ENCODE measurements around the gene ALDH3A1.

ALDH3A1 gene

DNA sequence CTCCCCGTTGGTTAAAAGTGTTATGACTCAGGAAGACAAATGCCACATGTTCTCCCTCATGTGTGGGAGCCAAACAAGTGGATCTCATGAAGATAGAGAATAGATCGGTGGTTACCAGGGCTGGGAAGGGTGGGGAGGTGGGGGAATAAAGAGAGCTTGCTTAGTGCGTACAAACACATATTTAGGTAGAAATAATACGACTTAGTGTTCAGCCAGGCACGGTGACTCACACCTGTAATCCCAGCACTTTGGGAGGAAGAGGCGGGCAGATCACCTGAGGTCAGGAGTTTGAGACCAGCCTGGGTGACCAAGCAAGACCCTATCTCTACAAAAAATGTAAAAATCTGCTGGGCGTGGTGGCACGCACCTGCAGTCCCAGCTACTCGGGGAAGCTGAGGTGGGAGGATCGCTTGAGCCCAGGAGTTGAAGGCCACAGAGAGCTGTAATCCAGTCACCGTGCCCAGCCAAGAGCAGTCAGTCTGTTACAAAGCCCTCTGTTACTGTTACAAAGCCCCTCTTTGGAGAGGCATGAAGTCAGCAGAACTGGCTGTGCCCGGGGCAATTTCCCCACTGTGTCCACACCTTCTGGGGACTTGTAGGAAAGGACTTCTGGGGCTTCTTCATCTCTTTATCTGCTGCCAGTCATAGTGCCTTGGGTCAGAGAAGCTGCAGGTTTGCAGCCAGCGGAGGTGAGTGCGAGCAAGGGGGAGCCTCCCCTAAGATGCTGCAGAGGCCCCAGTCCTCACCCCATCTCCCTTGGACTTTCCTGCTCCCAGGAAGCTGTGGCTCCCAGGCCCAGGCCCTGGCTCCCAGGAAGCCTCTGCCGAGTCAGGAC, 4.3 kb upstream of the ALDH3A1 start:
- DNase-seq (ENCODE audit: low read depth): no peak
- no peak overlapping the region for H3K4me3 ChIP-seq (ENCODE audit: low read depth, low read length)

DNA sequence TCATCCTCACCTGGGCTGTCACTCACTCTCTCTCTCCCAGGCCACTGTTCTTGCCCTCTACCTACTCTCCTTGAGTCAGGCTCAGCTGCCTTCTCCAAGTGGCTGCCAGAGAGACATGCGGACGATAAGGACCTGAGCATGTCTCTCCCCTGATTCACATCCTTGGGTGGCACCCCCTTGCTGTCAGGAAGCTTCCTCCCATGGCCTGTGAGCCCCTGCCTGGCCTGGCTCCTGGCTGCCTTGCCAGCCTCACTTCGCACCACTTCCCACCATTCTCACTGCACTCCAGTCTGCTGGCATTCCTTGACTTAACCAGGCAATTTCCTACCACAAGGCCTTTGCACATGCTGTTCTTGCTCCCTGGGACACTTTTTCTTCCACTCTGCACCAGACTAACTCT, 2.7 kb upstream of the ALDH3A1 start:
- H3K4me3 ChIP-seq (ENCODE audit: low read depth, low read length): no peak overlapping the region
- DNase-seq (ENCODE audit: low read depth): no peak
- TF ChIP-seq, protein P1, sequence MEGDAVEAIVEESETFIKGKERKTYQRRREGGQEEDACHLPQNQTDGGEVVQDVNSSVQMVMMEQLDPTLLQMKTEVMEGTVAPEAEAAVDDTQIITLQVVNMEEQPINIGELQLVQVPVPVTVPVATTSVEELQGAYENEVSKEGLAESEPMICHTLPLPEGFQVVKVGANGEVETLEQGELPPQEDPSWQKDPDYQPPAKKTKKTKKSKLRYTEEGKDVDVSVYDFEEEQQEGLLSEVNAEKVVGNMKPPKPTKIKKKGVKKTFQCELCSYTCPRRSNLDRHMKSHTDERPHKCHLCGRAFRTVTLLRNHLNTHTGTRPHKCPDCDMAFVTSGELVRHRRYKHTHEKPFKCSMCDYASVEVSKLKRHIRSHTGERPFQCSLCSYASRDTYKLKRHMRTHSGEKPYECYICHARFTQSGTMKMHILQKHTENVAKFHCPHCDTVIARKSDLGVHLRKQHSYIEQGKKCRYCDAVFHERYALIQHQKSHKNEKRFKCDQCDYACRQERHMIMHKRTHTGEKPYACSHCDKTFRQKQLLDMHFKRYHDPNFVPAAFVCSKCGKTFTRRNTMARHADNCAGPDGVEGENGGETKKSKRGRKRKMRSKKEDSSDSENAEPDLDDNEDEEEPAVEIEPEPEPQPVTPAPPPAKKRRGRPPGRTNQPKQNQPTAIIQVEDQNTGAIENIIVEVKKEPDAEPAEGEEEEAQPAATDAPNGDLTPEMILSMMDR (IDR thresholded peaks at IDR 0.05; ENCODE audit: insufficient read depth, low read depth, low read length, missing control alignments): no peak

More for the DNA sequence above, 4.3 kb upstream of the ALDH3A1 start:
- TF ChIP-seq, protein P1 (IDR thresholded peaks at IDR 0.05; ENCODE audit: insufficient read depth, low read depth, low read length, missing control alignments): no peak

DNA sequence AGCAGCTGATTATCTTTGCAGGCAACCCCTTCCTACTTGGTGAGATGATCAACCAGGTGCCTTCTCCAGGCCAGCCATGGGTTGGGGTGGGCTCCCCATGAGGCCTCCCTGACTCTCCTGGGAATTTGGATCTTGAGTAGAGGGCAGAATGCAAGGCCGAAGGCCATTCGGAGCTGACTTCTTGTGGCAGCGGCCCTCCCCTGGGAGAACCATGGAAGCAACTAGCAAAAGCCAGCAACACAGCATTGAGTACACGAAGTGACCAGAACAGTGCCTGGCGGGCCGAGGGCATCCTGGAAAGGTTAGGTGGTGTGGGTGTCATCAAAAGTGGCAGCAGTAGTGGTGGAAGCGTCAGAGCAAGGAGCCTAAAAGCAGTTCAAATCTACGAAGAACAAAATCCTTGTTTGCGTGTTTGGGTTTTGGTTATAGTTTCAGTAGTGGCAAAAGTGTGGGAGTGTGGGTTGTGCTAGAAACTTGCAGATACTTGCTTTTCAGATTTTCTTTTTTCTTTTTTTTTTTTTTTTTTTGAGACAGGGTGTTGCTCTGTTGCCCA, 2.0 kb upstream of the ALDH3A1 start:
- TF ChIP-seq, protein P1 (IDR thresholded peaks at IDR 0.05; ENCODE audit: insufficient read depth, low read depth, low read length, missing control alignments): no peak
- peak; percentile 38 for DNase-seq (ENCODE audit: low read depth)

DNA sequence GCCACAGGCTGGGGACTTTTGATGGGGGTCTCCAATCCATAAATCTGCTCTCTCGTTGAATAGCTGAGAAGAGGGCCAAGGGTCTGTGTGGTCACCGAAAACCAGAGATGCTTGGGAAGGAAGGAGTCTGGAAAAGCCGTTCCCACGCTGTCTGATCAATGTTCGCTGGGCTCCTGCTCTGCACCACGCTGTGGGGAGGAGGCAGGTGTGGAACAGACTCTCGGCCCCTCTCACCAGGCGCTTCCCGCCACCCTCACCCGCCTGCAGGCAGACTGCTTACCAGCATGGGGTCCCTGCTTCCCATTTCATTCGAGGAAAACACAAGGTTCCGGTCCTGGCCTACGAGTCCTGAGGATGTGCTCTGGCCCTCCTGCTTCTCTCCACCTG, 702 bp upstream of the ALDH3A1 start:
- no peak overlapping the region for H3K4me3 ChIP-seq (ENCODE audit: low read depth, low read length)

More for the DNA sequence above, 2.0 kb upstream of the ALDH3A1 start:
- no peak overlapping the region for H3K4me3 ChIP-seq (ENCODE audit: low read depth, low read length)

DNA sequence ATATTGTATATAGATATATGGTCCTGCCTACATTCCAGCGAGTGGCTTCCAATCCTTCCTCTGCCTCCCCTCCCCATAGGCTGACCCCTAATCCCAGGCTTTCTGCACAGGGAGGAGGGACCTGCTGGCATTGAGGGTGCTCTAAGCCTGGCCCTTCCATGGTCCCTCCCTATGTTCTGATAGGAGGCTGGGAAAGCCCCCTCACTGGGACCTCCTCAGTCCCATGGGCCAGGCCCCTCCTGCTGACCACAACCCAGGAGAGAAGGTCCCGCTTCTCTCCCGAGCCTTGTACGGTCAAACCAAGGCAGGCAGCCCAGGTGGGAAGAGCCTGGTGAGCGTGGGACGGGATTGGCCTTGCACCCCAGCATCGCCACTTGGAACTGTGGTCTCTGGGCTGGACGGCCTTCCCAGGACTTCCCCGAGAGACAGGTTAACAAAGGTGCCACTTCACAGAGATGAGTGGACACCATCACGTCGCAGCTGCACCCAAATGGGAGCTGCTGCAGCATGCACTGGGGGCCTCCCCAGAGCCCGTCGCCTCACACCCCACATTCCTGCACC, 859 bp downstream of the ALDH3A1 start:
- TF ChIP-seq, protein P1 (IDR thresholded peaks at IDR 0.05; ENCODE audit: insufficient read depth, low read depth, low read length, missing control alignments): no peak
- DNase-seq (ENCODE audit: low read depth): no peak
- no peak overlapping the region for H3K4me3 ChIP-seq (ENCODE audit: low read depth, low read length)

More for the DNA sequence above, 702 bp upstream of the ALDH3A1 start:
- no peak for DNase-seq (ENCODE audit: low read depth)
- TF ChIP-seq, protein P1 (IDR thresholded peaks at IDR 0.05; ENCODE audit: insufficient read depth, low read depth, low read length, missing control alignments): no peak

DNA sequence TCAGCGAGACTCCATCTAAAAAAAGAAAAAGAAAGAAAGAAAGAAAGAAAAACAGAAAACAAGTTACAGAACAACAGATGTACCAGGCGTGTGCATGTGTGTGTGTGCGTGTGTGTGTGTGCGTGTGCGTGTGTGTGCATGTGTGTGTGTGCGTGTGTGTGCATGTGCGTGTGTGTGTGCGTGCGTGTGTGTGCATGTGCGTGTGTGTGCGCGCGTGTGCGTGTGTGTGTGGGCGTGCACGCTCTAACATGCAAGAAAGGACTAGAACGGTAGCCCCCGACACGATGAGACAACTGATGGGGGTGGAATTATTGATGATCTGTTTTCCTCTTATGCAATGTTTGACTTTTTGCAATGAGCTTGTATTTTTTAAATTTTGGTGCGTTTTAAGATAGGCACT, 1.6 kb downstream of the ALDH3A1 start:
- TF ChIP-seq, protein P1 (IDR thresholded peaks at IDR 0.05; ENCODE audit: insufficient read depth, low read depth, low read length, missing control alignments): no peak
- no peak overlapping the region for H3K4me3 ChIP-seq (ENCODE audit: low read depth, low read length)
- no peak for DNase-seq (ENCODE audit: low read depth)

Measured in GM12865 (cell line).